Measurements from ENCODE around the gene MSANTD7. TPM values are rescaled to one million over a fixed set of nuclear protein-coding genes. Genes with fewer than 3 reads are reported as not detected.

The MSANTD7 gene
- total and polyA plus RNA-seq, 2 of the 13 experiments (the other 11 are each of a cell fraction or from before 2014, with no cell fraction given), result 3.7 to 16.7 TPM

- TF ChIP-seq RERE (CRISPR knock-in tag; IDR thresholded peaks at IDR 0.05; ENCODE audit: low read depth) (0 out of 2 replicates have a peak, but pooled peaks have one; percentile 19), ZNF234 (CRISPR knock-in tag; conservative IDR thresholded peaks at IDR 0.05) (no peak; the same call in 1 of the 2 replicates), FOXJ3 (CRISPR knock-in tag; IDR thresholded peaks at IDR 0.05; ENCODE audit: borderline replicate concordance) (no peak), ZNF557 (CRISPR knock-in tag; IDR thresholded peaks at IDR 0.05) (no peak; the same call in 1 of the 2 replicates), E2F1 (CRISPR knock-in tag; IDR thresholded peaks at IDR 0.05) (peak; percentile 73; the same call in 1 of the 2 replicates), ZNF329 (CRISPR knock-in tag; IDR thresholded peaks at IDR 0.05; ENCODE audit: low read depth) (peak; percentile 70; the same call in 1 of the 2 replicates), GPBP1L1 (CRISPR knock-in tag; IDR thresholded peaks at IDR 0.05) (no peak)
- TF ChIP-seq, protein P1, sequence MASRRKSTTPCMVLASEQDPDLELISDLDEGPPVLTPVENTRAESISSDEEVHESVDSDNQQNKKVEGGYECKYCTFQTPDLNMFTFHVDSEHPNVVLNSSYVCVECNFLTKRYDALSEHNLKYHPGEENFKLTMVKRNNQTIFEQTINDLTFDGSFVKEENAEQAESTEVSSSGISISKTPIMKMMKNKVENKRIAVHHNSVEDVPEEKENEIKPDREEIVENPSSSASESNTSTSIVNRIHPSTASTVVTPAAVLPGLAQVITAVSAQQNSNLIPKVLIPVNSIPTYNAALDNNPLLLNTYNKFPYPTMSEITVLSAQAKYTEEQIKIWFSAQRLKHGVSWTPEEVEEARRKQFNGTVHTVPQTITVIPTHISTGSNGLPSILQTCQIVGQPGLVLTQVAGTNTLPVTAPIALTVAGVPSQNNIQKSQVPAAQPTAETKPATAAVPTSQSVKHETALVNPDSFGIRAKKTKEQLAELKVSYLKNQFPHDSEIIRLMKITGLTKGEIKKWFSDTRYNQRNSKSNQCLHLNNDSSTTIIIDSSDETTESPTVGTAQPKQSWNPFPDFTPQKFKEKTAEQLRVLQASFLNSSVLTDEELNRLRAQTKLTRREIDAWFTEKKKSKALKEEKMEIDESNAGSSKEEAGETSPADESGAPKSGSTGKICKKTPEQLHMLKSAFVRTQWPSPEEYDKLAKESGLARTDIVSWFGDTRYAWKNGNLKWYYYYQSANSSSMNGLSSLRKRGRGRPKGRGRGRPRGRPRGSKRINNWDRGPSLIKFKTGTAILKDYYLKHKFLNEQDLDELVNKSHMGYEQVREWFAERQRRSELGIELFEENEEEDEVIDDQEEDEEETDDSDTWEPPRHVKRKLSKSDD (CRISPR knock-in tag; IDR thresholded peaks at IDR 0.05; ENCODE audit: low read depth), result peak; percentile 26; the same call in 1 of the 2 replicates
- TF ChIP-seq, protein P2, sequence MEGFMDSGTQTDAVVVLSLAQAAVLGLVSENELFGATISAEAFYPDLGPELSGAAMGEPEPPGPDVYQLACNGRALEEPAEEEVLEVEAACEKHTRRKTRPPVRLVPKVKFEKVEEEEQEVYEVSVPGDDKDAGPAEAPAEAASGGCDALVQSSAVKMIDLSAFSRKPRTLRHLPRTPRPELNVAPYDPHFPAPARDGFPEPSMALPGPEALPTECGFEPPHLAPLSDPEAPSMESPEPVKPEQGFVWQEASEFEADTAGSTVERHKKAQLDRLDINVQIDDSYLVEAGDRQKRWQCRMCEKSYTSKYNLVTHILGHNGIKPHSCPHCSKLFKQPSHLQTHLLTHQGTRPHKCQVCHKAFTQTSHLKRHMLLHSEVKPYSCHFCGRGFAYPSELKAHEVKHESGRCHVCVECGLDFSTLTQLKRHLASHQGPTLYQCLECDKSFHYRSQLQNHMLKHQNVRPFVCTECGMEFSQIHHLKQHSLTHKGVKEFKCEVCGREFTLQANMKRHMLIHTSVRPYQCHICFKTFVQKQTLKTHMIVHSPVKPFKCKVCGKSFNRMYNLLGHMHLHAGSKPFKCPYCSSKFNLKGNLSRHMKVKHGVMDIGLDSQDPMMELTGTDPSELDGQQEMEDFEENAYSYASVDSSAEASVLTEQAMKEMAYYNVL (CRISPR knock-in tag; IDR thresholded peaks at IDR 0.05; ENCODE audit: borderline replicate concordance), result no peak
- TF ChIP-seq, protein P3, sequence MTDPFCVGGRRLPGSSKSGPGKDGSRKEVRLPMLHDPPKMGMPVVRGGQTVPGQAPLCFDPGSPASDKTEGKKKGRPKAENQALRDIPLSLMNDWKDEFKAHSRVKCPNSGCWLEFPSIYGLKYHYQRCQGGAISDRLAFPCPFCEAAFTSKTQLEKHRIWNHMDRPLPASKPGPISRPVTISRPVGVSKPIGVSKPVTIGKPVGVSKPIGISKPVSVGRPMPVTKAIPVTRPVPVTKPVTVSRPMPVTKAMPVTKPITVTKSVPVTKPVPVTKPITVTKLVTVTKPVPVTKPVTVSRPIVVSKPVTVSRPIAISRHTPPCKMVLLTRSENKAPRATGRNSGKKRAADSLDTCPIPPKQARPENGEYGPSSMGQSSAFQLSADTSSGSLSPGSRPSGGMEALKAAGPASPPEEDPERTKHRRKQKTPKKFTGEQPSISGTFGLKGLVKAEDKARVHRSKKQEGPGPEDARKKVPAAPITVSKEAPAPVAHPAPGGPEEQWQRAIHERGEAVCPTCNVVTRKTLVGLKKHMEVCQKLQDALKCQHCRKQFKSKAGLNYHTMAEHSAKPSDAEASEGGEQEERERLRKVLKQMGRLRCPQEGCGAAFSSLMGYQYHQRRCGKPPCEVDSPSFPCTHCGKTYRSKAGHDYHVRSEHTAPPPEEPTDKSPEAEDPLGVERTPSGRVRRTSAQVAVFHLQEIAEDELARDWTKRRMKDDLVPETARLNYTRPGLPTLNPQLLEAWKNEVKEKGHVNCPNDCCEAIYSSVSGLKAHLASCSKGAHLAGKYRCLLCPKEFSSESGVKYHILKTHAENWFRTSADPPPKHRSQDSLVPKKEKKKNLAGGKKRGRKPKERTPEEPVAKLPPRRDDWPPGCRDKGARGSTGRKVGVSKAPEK (CRISPR knock-in tag; IDR thresholded peaks at IDR 0.05; ENCODE audit: borderline replicate concordance), result no peak
Observed at GRCh38 chr10:14878266-14879123, 40.4 kb downstream of the MSANTD7 start, which contains the start of gene SUV39H2 (continued).
